Osteocyte (in vitro differentiated cells): ENCODE data around the gene MBD4. TPM values are rescaled to one million over a fixed set of nuclear protein-coding genes. Genes with fewer than 3 reads are reported as not detected.

Experiments
- DNase-seq: peaks from one replicate; pipeline ENCODE4 v3.0.0; 2021; ENCODE audit warnings: mixed read lengths; ENCODE audit not compliant: unreplicated experiment; ENCODE audit errors: extremely low spot score
- H3K27ac Mint-ChIP-seq: one replicate; pipeline ENCODE4 v1.8.0; 2021; ENCODE audit warnings: mild to moderate bottlenecking, mixed read lengths; ENCODE audit not compliant: unreplicated experiment
- H3K27me3 Mint-ChIP-seq: one replicate; pipeline ENCODE4 v1.8.0; 2021; ENCODE audit warnings: mixed read lengths; ENCODE audit not compliant: unreplicated experiment
- H3K36me3 Mint-ChIP-seq: one replicate; pipeline ENCODE4 v1.8.0; 2021; ENCODE audit warnings: mixed read lengths; ENCODE audit not compliant: unreplicated experiment
- H3K4me1 Mint-ChIP-seq: one replicate; pipeline ENCODE4 v1.8.0; 2021; ENCODE audit warnings: mixed read lengths; ENCODE audit not compliant: unreplicated experiment
- H3K4me3 Mint-ChIP-seq: one replicate; pipeline ENCODE4 v1.8.0; 2021; ENCODE audit warnings: mild to moderate bottlenecking, moderate library complexity, mixed read lengths; ENCODE audit not compliant: unreplicated experiment
- H3K9me3 Mint-ChIP-seq: one replicate; pipeline ENCODE4 v1.8.0; 2021; ENCODE audit warnings: mixed read lengths; ENCODE audit not compliant: unreplicated experiment
- CTCF ChIP-seq: fragments of 200-600 bp; sonication (generic); IDR thresholded peaks from 2 replicates; pipeline ENCODE4 v1.5.0; 2021; ENCODE audit warnings: antibody characterized with exemption, mild to moderate bottlenecking, moderate library complexity
- total RNA-seq: library from RNA; stranded (reverse); gene quantifications from 2 replicates; pipeline ENCODE4 v1.2.1, GENCODE V29; 2021

MBD4 gene
- total RNA-seq, 1 donor from 2014 or later: 24.2 TPM

- TF ChIP-seq CTCF: no peak
- H3K4me3 Mint-ChIP-seq: no peak overlapping the region
- no peak overlapping the region for H3K27ac Mint-ChIP-seq
- H3K36me3 Mint-ChIP-seq: no peaks in the 10 kb centered on the region
- no peaks in the 10 kb centered on the region for H3K9me3 Mint-ChIP-seq
- peaks cover 6% of the 10 kb centered on the region for H3K27me3 Mint-ChIP-seq
- H3K4me1 Mint-ChIP-seq: peaks cover 4% of the 10 kb centered on the region
- DNase-seq: no peak
Observed at GRCh38 chr3:129412542-129413198, 27.1 kb downstream of the MBD4 start.

- H3K4me3 Mint-ChIP-seq: no peak overlapping the region
- no peak for TF ChIP-seq CTCF
- no peaks in the 10 kb centered on the region for H3K9me3 Mint-ChIP-seq
- H3K36me3 Mint-ChIP-seq: no peaks in the 10 kb centered on the region
- DNase-seq: no peak
- H3K27ac Mint-ChIP-seq: no peak overlapping the region
- peaks cover 9% of the 10 kb centered on the region for H3K27me3 Mint-ChIP-seq
- H3K4me1 Mint-ChIP-seq: peaks cover 4% of the 10 kb centered on the region
Observed at GRCh38 chr3:129410971-129411370, 28.8 kb downstream of the MBD4 start.

- TF ChIP-seq CTCF: no peak
- Mint-ChIP-seq H3K27ac (no peak overlapping the region), H3K36me3 (no peaks in the 10 kb centered on the region), H3K4me1 (peaks cover 4% of the 10 kb centered on the region), H3K9me3 (no peaks in the 10 kb centered on the region), H3K4me3 (no peak overlapping the region), H3K27me3 (peaks cover 6% of the 10 kb centered on the region)
- no peak for DNase-seq
Observed at GRCh38 chr3:129409541-129409940, 30.2 kb downstream of the MBD4 start.

GRCh38 chr3:129404610-129405009 is 35.1 kb downstream of the MBD4 start:
- DNase-seq: no peak
- H3K27ac Mint-ChIP-seq: no peak overlapping the region
- TF ChIP-seq CTCF: no peak
- no peaks in the 10 kb centered on the region for H3K9me3 Mint-ChIP-seq
- no peaks in the 10 kb centered on the region for H3K4me1 Mint-ChIP-seq
- H3K4me3 Mint-ChIP-seq: no peak overlapping the region
- H3K27me3 Mint-ChIP-seq: peaks cover 4% of the 10 kb centered on the region
- H3K36me3 Mint-ChIP-seq: no peaks in the 10 kb centered on the region

- H3K27ac Mint-ChIP-seq: no peak overlapping the region
- H3K4me1 Mint-ChIP-seq: no peaks in the 10 kb centered on the region
- no peak for DNase-seq
- no peaks in the 10 kb centered on the region for H3K9me3 Mint-ChIP-seq
- H3K36me3 Mint-ChIP-seq: no peaks in the 10 kb centered on the region
- TF ChIP-seq CTCF: no peak
- peaks cover 4% of the 10 kb centered on the region for H3K27me3 Mint-ChIP-seq
- no peak overlapping the region for H3K4me3 Mint-ChIP-seq
Observed at GRCh38 chr3:129404130-129404529, 35.6 kb downstream of the MBD4 start.
